KOPT-K1 (cell line): Measurements from ENCODE around the gene C1QTNF9.
"Not testable (repeated sequence)": the region's sequence is repeated elsewhere in the genome, so short reads cannot be mapped to it uniquely, and the experiment has no call there.

Source experiments
- H3K27ac ChIP-seq: fragments of 200-600 bp; sonication (generic); 2 replicates; pipeline ENCODE4 v1.5.1; 2016; ENCODE audit warnings: antibody characterized with exemption, mild to moderate bottlenecking, low read depth, low read length; ENCODE audit not compliant: poor library complexity, severe bottlenecking
- H3K36me3 ChIP-seq: fragments of 200-600 bp; sonication (generic); 2 replicates; pipeline ENCODE4 v1.5.1; 2017; ENCODE audit warnings: antibody characterized with exemption, mild to moderate bottlenecking, low read length, moderate library complexity; ENCODE audit not compliant: insufficient read depth
- H3K9me3 ChIP-seq: fragments of 200-600 bp; sonication (generic); 2 replicates; pipeline ENCODE4 v1.5.1; 2017; ENCODE audit warnings: antibody characterized with exemption, low read length, mild to moderate bottlenecking; ENCODE audit not compliant: insufficient read depth, poor library complexity, severe bottlenecking

C1QTNF9 gene

DNA sequence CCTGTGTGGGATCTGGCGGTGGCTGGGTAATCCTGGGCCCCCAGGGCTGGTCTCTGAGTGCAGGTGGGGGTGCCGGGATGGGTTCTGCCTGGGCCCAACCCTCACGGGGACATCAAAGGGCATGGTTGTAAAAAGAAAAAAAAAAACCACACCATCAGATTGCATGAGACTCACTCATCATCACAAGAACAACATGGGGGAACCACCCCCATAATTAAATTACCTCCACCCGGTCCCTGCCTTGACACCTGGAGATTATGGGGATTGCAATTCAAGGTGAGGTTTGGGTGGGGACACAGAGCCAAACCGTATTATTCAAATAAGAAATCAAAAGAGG, 14.3 kb downstream of the C1QTNF9 start:
- Histone ChIP-seq H3K27ac (no peak overlapping the region), H3K9me3 (no peaks in the 10 kb centered on the region), H3K36me3 (no peaks in the 10 kb centered on the region)

DNA sequence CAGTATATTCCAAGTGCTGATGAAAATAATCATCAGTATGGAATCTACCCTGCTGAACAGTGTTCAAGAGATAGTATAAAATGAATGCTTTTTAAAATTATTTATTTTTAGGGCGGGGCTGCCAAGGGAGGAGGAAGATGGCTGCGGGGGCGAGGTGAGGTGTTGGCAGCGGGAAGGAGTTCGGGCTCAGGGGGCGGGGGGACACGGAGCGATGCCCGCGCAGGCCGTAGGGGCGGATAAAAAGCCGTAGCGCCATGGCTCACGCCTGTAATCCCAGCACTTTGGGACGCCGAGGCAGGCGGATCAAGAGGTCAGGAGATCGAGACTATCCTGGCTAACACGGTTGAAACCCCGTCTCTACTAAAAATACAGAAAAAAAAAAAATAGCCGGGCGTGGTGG, 18.2 kb downstream of the C1QTNF9 start:
- H3K9me3 ChIP-seq, H3K27ac ChIP-seq, H3K36me3 ChIP-seq: not testable (repeated sequence)

- no peaks in the 10 kb centered on the region for H3K9me3 ChIP-seq
- no peak overlapping the region for H3K27ac ChIP-seq
- H3K36me3 ChIP-seq: no peaks in the 10 kb centered on the region
Measured at GRCh38 chr13:24328145-24328544, 18.8 kb downstream of the C1QTNF9 start.

DNA sequence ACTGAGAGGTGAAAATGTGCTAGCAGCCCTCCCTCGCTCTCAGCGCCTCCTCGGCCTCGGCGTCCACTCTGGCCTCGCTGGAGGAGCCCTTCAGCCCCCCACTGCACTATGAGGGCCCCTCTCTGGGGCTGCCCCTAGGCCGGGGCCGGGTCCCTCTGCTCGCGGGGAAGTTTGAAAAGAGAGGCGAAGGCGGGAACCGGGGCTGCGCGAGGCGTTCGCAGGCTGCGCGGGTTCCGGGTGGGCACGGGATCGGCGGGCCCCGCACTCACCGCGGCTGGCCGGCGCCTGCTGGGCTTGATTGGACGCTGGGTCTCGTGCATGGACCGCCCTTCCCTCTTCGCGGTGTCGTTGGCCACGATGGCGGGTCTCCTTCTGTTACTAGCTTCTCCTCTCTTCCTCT, 29.3 kb downstream of the C1QTNF9 start:
- Histone ChIP-seq H3K36me3 (no peaks in the 10 kb centered on the region), H3K27ac (no peak overlapping the region), H3K9me3 (peaks cover 6% of the 10 kb centered on the region)

DNA sequence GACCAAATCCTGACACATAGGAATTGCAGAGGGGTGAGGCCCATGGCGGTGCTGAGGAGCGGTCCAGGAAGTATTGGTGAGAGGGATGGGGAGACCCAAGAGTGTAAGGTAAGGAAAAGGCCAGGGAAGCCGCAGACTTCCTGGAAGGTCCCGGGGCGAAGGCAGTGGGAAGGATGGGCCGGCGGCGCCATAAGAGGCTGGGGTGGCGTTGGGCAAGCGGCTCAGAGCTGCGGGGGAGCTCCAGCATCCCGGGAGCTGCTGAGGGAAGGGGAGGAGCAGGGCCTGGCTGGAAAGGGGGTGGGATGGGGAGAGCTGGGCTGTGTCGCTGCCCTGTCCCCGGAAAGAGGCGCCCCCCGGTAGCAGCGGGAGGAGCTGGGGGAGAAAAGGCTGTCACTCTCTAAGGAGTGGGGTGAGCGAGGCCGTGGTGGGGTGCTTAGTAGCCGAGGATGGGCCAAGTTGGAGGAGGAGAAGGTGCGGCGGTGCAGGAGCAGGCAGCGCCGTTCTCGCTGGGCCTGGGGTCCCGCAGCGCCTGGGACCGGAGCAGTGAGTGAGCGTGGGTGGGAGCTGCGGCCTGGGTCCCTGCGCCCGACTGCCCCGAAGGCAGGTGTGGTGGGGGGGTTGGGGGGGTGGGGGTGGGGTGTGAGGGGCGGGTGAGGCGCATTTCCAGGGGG, 30.7 kb downstream of the C1QTNF9 start:
- Histone ChIP-seq H3K27ac (no peak overlapping the region), H3K9me3 (peaks cover 6% of the 10 kb centered on the region), H3K36me3 (no peaks in the 10 kb centered on the region)

DNA sequence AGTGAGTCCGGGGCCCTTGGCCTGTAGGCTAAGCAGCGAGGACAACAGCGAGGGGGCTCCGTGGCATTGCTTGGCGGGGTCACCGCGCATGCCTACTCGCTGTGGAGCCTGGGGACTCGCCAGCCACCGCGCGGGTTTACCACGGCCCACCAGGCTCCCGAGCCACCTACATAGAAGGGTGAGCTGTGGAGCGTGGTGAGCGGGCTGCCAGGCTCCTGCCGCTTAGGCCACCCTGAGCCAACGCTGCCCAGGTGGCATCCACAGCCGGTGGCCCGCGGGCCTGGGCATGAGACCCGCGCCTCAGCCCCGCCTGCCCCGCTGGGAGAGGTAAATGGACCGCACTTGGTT, 31.2 kb downstream of the C1QTNF9 start:
- peaks cover 6% of the 10 kb centered on the region for H3K9me3 ChIP-seq
- no peaks in the 10 kb centered on the region for H3K36me3 ChIP-seq
- no peak overlapping the region for H3K27ac ChIP-seq

- H3K36me3 ChIP-seq: no peaks in the 10 kb centered on the region
- no peak overlapping the region for H3K27ac ChIP-seq
- peaks cover 6% of the 10 kb centered on the region for H3K9me3 ChIP-seq
Measured at GRCh38 chr13:24341439-24341838, 32.1 kb downstream of the C1QTNF9 start.

DNA sequence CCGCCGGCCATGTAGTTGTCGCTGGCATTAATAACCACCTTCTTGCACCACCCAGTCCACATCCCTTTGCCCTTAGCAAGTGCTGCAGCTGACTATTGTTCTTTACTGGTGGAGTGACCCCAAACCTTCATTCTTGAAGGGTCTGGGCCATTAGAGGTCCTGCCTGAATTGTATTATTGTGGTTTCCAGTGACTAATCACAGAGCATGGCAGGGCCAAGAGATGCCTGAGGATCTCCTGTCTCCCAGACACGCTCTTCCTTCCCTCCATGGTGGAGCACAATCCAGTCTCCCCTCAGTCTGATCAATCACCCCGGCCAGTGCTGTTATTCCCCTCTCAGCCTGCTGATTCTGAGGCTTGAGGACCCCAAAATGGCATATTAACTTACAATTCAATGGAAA, 39.0 kb downstream of the C1QTNF9 start:
- Histone ChIP-seq H3K9me3 (no peaks in the 10 kb centered on the region), H3K27ac (no peak overlapping the region), H3K36me3 (no peaks in the 10 kb centered on the region)

- no peaks in the 10 kb centered on the region for H3K9me3 ChIP-seq
- no peak overlapping the region for H3K27ac ChIP-seq
- H3K36me3 ChIP-seq: no peaks in the 10 kb centered on the region
Measured at GRCh38 chr13:24348797-24349515, 39.6 kb downstream of the C1QTNF9 start.

DNA sequence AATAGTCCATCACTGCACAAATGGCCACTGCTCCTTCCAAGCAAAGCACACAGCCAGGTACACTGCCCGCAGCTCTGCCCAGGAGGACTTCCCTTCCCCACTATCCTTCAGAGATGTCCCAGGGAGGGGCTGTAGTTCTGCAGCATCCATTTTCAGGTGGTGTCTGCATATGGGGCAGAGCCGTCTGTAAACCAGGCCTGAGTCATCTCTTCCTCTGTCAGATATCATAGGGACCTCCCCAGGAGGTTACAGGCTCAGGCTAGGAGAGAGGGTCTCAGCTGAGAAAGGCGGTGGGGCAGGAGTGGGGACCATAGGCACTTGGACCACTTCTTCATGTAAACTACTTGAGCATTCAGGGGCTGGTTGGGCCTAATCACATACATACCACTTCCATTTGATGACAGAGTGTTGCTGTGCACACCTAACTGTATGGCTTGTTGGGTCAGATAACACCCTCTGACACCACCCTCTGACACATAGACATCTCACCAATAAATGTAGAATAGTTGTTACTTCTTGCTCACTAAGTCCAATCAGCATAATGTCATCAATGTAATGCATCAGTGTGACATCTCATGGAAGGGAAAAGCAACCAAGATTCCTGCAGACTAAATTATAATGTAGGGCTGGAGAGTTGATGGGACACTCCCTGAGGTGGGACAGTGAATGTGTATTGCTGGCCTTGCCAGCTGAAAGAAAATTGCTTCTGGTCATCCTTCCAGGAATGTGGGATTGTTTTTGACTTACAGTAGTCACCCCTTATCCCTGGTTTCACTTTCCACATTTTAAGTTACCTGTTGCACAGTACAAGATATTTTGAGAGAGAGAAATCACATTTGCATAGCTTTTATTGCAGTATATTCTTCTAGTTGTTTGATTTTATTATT, 40.6 kb downstream of the C1QTNF9 start:
- H3K27ac ChIP-seq, H3K9me3 ChIP-seq, H3K36me3 ChIP-seq: not testable (repeated sequence)

DNA sequence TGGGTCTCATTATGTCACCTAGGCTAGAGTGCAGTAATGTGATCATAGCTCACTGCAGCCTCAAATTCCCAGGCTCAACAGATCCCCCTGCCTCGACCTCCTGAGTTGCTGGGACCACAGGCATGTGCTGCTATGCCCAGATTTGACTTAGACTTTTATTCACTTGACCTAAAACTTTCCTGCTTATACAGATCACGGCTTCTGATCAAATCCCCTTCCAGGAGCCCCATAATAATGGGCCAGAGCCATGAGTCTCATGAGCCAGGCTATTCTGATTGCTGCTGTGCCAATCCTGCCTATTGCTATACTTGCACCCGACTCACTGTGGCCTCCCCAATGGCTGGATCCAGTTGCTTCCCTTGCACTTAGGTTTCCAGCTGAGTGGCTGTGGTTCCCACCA, 42.0 kb downstream of the C1QTNF9 start:
- Histone ChIP-seq H3K27ac (no peak overlapping the region), H3K36me3 (no peaks in the 10 kb centered on the region), H3K9me3 (peaks cover 3% of the 10 kb centered on the region)

DNA sequence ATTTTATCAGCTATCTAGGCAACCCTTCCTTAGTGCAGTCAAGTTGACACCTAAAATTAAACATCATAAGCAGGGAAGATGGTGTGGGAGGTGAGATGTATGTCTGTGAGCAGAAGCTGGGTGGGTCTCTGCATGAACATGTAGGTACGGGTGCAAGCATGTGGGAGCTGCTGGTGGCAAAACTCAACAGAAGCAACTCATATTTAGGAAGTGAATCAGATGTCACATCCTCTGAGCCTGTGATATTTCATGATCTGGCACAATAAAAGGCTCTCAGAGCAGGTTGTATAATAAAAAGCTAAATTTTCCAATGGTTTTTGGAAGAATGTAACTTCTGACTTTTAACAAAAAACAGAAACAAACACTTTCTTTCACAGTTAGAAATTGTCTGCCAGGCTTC, 44.4 kb downstream of the C1QTNF9 start:
- H3K27ac ChIP-seq: no peak overlapping the region
- H3K36me3 ChIP-seq: no peaks in the 10 kb centered on the region
- H3K9me3 ChIP-seq: peaks cover 4% of the 10 kb centered on the region

DNA sequence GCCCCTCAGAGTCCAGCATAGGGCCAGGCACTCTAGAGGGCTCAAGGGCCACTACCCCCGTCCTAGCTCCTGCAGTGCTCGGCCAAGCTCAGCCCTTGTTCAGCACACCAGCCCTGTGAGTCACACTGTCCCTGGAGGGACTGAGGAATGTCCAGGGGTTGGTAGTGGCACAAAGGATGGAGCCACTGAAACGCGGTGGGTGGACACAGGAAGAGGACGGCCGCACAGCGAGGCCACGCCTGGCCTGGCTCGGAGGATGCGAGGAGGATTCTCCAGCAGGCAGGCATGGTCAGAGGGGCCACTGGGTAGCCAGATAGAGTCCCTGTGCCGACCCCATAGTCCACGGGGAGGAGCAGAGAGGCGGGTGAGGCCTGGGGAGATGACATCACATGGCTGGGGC, 45.7 kb downstream of the C1QTNF9 start:
- H3K36me3 ChIP-seq: no peaks in the 10 kb centered on the region
- no peak overlapping the region for H3K27ac ChIP-seq
- H3K9me3 ChIP-seq: peaks cover 4% of the 10 kb centered on the region

- H3K27ac ChIP-seq: no peak overlapping the region
- peaks cover 4% of the 10 kb centered on the region for H3K9me3 ChIP-seq
- no peaks in the 10 kb centered on the region for H3K36me3 ChIP-seq
Measured at GRCh38 chr13:24356270-24356669, 46.9 kb downstream of the C1QTNF9 start.

GRCh38 chr13:24356837-24357236, 47.5 kb downstream of the C1QTNF9 start:
- Histone ChIP-seq H3K36me3 (no peaks in the 10 kb centered on the region), H3K9me3 (peaks cover 4% of the 10 kb centered on the region), H3K27ac (no peak overlapping the region)
